GM21515 (cell line): ENCODE measurements around the gene EML6.
A peak's percentile ranks its signal among the peaks of the same experiment; 100 is the strongest.
"Not testable (repeated sequence)": the region's sequence is repeated elsewhere in the genome, so short reads cannot be mapped to it uniquely, and the experiment has no call there.

Source experiments
- ATAC-seq: cut with Tn5 transposase; IDR thresholded peaks from one replicate; pipeline ENCODE4 v1.9.1; 2021; ENCODE audit not compliant: unreplicated experiment

EML6 gene

DNA sequence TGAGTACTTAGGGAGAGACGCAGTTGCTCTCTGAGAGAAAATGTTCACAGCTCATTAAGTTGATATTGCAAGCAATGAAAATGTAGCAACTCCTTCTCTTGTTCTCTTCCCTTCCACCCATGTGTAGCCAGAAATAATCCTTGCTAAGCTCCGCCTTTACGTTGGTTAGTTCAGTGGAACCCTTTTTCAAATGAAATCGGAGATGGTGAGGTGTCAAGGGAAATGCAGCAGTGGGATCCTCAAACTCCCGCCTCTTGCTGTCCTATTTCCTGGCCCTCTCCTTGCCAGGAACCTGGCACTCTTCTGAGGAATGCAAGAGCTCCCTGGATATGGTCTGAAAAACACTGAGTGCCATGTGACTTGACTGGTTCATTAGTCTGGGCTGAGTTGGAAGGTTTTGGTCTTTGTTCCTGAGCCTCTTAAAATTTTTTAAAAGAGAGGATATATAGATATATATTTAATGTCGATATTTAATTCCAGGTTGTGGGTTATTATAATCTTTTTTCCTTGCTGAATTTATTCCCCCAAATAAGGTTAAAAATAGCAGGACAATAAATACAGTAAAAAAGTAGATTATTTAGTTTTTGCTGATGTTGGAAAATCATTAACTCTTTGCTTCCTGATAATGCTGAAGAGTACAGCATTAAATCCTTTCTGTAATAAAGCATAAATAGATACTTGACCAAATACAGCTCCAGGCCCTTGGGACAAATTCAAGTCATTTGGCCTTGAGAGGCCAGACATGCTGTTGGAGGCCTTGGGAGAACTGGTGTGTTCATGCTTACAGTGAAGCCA is 116.2 kb downstream of the EML6 start:
- ATAC-seq, result no peak

DNA sequence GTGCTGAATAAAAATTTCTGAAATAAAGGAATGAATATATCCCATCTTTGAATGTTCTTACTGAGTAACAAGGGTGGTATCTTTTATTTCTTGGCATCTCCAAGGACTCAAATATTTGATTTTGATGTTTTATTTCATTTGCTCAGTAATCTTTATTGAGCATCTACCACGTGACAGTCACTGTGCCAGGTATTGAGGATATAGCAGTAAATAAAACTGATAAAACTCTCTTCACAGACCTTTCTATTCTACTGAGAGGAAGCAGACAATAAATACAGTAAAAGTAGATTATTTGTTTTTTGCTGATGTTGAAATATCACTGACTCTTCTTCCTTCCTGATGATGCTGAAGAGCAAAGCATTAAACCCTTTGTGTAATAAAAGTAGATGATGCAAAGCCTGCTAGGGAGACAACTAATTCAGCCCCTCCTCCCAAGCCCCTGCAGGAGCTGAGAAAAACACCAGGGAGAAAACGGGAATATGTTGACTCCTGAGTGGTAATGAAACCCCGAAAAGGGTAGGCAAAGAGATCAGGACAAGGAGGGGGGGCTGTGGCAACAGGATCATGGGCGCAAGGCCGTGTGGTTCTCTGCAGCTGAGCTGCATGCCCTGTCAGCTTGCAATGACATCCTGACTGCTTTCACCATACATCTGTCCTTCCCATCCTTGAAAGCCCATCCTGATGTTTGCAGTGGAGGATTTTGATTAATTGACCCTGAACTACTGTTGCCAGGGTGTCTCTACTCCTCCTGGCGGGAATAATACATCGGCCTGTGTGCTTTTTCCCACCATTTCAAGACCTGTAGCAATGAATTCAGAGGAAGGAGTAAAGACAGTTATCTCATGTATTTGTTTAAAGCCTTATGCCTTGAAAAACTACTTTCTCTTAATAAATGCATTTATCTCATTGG is 117.4 kb downstream of the EML6 start:
- ATAC-seq, result no peak

DNA sequence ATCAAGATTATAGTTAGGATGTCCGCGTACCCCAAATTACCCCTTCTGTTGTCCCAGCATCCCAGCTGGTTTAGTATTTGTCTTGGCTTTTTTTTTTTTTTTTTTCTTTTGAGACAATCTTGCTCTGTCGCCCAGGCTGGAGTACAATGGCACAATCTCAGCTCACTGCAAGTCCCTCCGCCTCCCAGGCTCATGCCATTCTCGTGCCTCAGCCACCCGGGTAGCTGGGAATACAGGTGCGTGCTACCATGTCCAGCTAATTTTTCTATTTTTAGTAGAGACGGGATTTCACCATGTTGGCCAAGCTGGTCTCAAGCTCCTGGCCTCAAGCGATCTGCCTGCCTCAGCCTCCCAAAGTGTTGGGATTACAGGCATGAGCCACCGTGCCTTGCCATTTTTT is 118.0 kb downstream of the EML6 start:
- not testable (repeated sequence) for ATAC-seq

DNA sequence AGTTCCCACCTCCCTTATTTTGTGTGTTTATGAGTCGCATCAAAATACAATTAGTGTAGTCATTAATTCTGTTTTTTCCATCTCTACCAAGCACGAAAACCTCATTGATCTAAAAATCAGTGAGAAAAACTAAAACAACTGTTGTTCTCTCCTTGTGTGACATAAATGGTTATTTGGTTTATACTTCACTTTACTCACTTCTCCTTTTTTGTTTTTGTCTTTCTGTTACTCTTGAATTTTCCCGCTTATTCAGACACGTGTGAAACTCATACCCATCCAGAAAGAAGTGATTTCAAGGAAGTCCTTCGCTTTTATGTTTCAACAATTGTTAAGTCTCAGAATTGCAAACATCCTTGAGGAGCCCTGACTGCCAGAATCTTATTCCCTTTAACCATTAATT is 121.6 kb downstream of the EML6 start:
- no peak for ATAC-seq

DNA sequence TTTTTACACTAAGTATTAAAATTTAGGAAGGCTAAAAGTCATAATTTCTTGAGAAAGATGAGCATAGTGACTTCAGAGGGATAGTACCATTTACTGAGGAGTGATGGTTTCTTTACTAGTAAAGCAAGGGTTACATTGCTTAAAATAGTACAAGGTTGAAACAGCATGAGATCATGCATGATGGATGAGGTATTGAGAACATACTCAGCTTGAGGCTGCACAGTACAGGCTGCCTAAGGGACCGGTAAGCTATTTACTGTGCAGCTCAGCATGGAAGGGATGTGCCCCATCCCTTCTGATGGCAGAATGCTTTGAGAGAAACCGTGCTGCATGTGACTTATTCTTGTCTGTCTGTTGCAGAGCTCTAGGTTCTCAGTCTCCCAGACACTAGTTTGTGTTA is 122.1 kb downstream of the EML6 start:
- peak; percentile 58 for ATAC-seq

DNA sequence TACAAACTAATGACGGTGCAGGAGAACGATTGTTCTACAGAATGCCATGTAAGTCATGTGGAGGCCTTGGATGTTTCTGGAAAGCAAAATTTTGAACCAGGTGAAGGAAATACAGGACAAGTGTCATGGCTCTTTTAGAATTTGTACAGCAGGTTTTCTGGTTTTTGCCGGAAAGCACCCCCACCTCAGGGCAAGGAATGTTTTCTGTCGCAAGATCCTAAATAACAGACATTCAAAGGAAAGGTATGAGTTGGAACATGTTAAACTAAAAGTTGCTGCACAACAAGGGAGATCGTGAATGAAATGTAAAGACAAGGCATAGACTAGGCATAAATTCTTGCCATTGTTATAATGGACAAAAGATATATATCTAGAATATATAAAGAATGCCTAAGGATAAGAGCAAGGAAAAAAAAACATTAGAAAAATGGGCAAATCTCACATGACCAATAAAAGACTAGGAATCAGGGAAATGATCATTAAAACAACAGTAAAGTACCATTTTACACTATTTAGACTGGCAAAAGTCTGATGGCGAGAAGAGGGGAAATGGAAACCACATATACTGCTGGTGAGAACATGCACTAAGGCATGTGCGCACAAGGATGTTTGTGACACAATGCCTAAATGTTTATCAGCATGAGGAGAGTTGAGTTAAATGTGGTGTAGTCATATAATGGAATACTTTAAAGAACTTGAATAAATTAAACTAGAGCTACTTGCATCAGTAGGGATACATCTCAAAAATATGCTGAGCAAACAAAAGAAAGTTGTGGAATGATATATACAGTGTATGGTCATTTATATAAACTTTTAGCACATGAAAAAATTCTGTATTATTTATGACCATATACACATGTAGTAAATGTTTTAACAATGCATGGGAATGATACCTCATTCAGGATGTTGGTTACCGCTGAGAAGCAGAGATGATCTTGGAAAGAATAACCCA is 127.0 kb downstream of the EML6 start:
- ATAC-seq, result no peak

DNA sequence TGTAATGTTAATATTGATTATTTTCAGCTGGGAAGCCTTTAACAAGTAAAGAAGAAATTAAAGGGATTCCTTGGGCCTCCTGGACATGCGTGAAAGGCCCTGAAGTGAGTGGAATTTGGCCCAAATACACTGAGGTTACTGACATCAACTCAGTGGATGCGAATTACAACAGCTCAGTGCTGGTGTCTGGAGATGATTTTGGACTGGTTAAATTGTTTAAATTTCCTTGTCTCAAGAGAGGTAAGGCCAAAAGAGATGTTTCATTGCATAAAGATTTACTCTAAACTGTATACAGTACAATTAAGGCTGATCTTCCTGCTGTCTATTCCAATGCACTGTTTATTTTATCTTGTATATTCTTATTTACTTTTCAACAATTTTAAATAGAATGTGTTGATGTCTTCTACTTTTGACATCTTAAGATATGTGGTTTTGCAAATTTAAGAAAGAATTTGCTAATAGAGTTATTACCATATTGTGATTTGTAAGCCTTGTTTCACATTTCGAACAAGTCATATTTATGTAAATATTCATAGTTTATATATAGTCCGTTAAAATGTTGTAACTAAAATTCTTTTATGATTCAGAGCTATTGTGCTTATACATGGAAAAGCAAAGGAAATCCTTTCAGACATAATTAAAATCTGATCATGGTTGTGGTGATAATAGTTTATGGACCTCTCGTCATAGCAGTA is 130.3 kb downstream of the EML6 start:
- ATAC-seq, result no peak

DNA sequence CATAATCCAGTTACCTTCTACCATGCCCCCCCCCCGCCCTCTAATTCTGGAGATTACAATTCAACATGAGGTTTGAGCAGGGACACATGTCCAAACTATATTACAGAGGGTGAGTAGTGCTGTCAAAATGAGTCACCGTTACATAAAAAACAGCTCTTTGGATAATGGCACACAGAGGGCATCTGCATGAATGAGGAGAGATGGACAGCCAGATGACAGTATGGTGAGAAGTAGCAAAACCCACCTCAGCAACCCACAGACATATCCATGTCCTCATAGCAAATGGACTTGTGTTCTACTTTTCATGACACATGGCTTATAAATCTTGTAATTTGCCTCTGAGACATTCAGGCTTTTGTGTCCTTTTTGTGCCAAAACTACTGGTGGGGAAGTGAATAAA is 132.0 kb downstream of the EML6 start:
- no peak for ATAC-seq

DNA sequence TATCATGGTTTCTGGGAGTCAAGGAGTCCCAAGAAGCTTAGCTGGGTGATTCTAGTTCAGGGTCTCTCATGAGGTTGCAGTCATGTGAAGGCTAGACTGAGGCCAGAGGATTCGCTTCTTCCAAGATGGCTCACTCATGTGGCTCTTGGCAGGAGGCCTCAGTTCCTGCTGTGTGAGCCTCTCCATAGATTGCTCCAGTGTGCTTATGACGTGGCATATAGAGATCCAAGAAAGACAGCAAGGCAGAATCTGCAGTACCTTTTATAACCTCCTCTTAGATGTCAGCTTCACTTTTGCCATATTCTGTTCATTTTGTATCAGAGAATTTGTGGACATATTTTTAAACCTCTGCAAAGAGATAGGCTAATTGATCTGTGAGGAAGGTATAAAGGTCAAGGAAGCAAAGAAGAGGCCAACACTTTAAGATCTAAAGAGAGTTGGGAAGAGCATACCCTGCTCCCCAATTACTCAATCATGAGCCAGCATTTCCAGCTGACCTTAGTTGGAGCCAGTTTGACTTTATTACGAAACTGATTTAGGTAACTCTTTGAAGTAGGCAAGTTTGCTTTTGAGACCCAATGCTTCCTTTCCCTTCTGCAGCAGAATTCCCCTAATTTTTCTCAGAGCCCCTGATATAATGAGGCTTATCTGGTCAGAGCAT is 134.7 kb downstream of the EML6 start:
- no peak for ATAC-seq

DNA sequence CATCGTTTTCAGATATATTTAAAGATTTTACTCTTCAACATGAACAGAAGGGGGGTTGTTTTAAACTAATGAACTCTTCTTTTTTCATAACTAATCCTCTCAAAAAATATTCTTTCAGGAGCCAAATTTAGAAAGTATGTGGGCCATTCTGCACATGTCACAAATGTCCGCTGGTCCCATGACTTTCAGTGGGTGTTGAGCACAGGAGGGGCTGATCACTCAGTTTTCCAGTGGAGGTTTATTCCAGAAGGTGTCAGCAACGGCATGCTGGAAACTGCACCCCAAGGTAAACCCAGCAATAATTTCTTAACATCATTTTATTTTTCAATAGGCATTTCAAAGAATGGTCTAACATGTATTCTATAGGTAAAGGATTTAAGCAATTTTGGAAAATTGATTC is 136.0 kb downstream of the EML6 start:
- ATAC-seq, result no peak

DNA sequence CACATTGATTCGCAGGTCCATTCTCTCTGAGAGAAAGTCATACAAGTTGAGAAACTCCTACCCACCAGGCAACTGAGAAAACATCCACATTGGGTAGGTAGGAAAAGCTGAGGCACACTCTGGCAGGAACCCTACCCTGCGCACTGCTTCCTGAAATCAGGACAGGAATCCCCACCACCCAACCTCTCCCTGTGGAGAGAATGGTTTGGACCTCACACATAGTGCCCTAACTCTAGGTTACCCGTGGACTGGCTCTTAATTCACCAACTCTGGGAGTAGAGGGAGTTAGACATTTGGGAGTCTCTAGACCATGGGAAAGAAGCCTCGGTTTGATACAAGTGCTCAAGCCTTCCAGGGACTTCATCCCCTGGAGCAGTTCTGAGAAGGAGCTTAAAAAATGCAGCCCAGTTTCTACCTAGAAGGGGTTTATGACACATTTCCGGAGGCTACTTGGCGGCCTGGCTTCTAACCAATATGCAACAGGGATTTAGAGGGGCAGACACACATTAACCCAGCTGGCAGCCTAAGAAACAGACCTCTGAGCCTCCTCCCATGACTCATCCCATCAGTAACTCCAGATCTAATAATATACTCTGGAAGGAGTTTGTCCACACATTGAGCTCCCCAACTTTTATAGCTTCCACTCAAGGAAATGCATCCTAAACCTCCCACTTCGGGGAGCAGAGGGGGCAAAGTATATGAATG is 136.7 kb downstream of the EML6 start:
- ATAC-seq, result no peak

DNA sequence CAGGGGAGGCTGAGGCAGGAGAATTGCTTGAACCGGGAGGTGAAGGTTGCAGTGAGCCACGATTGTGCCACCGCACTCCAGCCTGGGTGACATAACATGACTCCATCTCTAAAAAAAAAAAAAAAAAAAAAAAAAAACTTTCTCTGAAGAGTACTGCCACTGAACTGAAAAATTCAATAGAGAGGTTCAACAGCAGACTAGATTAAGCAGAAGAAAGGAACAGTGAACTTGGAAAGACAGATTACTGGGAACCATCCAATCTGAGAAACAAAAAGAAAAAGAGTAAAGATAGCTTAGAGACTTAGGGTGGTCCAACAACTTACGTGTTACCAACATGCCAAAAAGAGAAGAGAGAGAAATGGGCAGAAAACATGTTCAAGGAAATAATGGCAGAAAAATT is 138.8 kb downstream of the EML6 start:
- no peak for ATAC-seq

DNA sequence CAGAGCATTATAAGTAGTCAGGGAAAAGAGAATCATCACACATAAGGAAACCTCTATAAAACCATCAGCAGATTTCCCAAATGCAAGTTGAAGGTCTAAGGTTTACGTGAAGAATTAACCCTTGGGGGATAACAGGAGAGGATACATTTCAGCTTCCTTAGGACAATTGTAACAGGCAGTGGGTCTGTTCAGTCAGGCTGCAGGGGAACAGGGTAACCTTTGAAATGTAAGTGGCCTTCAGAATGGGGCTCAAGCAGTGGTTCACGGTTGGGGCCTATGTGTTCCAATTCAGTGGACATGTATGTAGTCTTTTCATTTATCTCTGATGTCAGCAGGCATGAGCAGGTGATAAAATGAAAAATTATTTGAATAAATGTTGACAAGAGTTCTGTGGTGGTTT is 139.3 kb downstream of the EML6 start:
- ATAC-seq, result no peak

DNA sequence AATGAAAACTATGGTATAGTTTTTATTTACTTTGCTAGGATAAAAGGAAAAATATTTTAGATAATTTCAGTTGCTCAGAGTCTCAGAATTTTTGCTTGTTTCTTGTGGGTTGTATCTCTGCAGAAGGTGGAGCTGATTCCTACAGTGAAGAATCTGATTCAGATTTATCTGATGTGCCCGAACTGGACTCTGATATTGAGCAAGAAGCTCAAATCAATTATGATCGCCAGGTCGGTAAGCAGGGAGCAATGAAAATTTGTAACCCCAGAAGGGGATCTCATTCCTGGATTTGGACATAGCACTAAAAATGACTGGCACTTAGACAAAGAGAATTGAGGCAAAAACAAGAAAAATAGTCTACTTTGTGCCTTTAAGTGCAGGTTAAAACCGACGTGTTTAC is 140.2 kb downstream of the EML6 start:
- ATAC-seq, result no peak

DNA sequence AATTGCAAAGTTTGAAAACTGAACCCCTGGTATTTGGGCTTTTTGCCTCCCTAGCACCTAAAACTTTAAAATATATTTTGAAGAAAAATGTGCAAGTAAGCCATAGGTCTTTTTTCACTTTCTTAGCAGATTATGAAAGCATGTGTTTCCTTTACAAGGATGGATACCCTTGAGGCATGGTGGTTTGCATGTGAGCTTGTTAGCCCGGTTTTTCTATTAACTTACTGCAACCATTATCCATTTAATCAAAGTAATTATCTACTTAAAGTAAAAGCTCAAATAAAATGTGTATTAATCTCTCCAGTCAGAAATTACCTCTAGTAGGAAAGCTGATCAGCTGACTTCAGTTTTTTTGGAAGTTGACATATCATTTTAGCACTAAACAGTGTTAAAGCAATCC is 140.6 kb downstream of the EML6 start:
- no peak for ATAC-seq

DNA sequence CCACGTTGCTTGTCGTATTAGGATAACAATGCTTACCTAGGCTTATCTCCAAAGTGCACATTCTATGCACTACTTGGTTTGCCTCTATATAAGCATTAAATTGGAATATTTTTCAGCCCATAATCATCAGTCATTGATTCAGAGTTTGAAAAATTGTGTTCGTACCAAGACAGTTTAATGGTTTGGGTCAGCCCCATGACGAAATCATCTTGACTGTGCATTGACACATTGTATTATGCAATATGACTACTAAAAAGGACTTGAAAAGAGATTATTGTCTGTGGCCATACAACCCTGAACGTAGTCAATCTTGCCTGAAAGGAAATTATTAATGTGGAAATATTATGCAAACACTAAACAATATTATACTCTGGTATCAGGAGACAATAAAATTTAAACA is 141.3 kb downstream of the EML6 start:
- no peak for ATAC-seq

DNA sequence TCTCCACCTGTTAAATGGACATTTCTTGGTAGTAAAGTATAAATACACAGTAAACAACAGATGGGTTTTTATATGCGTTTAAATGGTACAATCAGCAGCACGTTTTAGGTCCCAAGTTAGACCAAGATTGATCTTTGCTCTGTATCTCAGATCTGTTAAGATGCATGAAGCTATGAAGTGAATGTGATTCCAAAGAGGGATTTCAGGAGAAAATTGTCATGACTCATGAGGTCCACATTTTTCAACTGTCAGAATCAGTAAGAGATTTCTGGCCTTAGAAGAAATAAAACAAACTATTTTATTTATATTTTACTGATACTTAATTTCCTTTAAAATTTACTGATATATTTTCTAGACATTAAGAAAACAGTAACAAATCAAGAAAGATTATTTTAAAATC is 142.7 kb downstream of the EML6 start:
- no peak for ATAC-seq

DNA sequence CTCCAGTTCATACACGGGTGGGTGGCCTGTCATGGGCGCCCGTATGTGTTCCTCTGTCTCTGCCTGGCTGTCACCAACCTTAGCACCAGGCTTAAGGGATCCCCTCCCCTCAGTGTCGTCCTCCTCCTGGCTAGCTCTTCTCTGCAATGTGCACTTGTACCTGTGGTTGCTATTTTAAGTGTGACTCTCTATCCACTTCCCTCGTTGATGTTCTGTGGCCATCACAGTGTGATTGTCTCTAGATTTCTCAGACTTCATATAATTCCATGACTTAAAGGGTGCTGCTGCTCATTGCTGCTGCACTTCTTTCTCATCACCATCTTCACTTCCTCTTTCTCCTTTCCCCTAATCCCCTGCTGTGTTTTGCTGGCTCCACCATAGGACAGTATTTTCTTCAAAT is 143.4 kb downstream of the EML6 start:
- peak; percentile 90 for ATAC-seq

DNA sequence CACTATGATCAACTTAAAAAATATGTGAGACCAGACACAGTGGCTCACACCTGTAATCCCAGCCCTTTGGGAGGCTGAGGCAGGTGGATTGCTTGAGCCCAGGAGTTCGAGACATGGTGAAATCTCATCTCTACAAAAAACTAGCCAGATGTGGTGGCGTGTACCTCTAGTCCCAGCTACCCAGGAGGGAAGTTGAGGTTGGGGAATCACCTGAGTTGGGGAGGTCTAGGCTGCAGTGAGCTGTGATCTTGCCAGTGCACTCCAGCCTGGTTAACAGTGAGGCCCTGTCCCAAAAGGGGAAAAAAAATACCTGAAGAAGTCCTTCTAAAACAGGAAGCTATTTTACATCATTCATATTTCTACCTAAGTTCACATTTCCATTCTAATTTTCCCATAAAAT is 144.0 kb downstream of the EML6 start:
- ATAC-seq, result peak; percentile 49
